ENCODE data around the gene AASDH.

Gene AASDH

GRCh38 chr4:56316011-56316650, 71.2 kb downstream of the AASDH start:
- H3K27me3 ChIP-seq (ENCODE audit: insufficient read depth, poor library complexity, severe bottlenecking): no peaks in the 10 kb centered on the region
- no peaks in the 10 kb centered on the region for H3K4me1 ChIP-seq (ENCODE audit: insufficient read depth, poor library complexity, severe bottlenecking)
- no peaks in the 10 kb centered on the region for H3K9me3 ChIP-seq (ENCODE audit: severe bottlenecking)
- no peak for ATAC-seq (ENCODE audit: low read depth)
- H3K36me3 ChIP-seq (ENCODE audit: low read depth): no peaks in the 10 kb centered on the region
- DNase-seq (ENCODE audit: low spot score): no peak
- TF ChIP-seq CTCF (IDR thresholded peaks at IDR 0.05; ENCODE audit: poor library complexity, severe bottlenecking): no peak
- no peak overlapping the region for H3K4me3 ChIP-seq (ENCODE audit: severe bottlenecking)
- no peak overlapping the region for H3K27ac ChIP-seq (ENCODE audit: poor library complexity, severe bottlenecking)

GRCh38 chr4:56315543-56315942, 71.7 kb downstream of the AASDH start:
- TF ChIP-seq CTCF (IDR thresholded peaks at IDR 0.05; ENCODE audit: poor library complexity, severe bottlenecking): no peak
- no peak overlapping the region for H3K4me3 ChIP-seq (ENCODE audit: severe bottlenecking)
- no peaks in the 10 kb centered on the region for H3K4me1 ChIP-seq (ENCODE audit: insufficient read depth, poor library complexity, severe bottlenecking)
- H3K27me3 ChIP-seq (ENCODE audit: insufficient read depth, poor library complexity, severe bottlenecking): no peaks in the 10 kb centered on the region
- DNase-seq (ENCODE audit: low spot score) (no peak), ATAC-seq (ENCODE audit: low read depth) (no peak)
- H3K27ac ChIP-seq (ENCODE audit: poor library complexity, severe bottlenecking): no peak overlapping the region
- no peaks in the 10 kb centered on the region for H3K9me3 ChIP-seq (ENCODE audit: severe bottlenecking)
- no peaks in the 10 kb centered on the region for H3K36me3 ChIP-seq (ENCODE audit: low read depth)

DNA sequence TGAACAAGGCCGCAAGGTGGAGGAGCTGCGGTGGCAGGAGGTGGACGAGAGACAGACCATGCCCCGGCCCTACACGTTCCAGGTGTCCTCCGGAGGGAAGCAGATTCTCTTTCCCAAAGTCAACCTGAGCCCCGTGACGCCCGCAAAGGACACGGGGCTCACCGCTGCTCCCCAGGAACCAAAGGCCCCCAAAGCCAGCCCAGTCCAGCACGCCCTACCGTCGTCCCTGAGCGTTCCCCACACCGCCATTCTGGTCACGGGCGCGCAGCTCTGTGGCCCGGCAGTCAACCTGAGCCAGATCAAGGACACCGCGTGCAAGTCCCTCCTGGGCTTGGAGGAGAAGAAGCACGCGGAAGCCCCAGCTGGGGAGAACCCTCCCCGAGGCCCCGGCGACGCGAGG, 72.2 kb downstream of the AASDH start:
- H3K27ac ChIP-seq (ENCODE audit: poor library complexity, severe bottlenecking): no peak overlapping the region
- no peaks in the 10 kb centered on the region for H3K4me1 ChIP-seq (ENCODE audit: insufficient read depth, poor library complexity, severe bottlenecking)
- DNase-seq (ENCODE audit: low spot score) (no peak), ATAC-seq (ENCODE audit: low read depth) (no peak)
- H3K4me3 ChIP-seq (ENCODE audit: severe bottlenecking): no peak overlapping the region
- no peaks in the 10 kb centered on the region for H3K27me3 ChIP-seq (ENCODE audit: insufficient read depth, poor library complexity, severe bottlenecking)
- no peaks in the 10 kb centered on the region for H3K9me3 ChIP-seq (ENCODE audit: severe bottlenecking)
- H3K36me3 ChIP-seq (ENCODE audit: low read depth): no peaks in the 10 kb centered on the region
- no peak for TF ChIP-seq CTCF (IDR thresholded peaks at IDR 0.05; ENCODE audit: poor library complexity, severe bottlenecking)

- DNase-seq (ENCODE audit: low spot score): no peak
- no peak for TF ChIP-seq CTCF (IDR thresholded peaks at IDR 0.05; ENCODE audit: poor library complexity, severe bottlenecking)
- Histone ChIP-seq H3K4me1 (ENCODE audit: insufficient read depth, poor library complexity, severe bottlenecking) (no peaks in the 10 kb centered on the region), H3K27ac (ENCODE audit: poor library complexity, severe bottlenecking) (no peak overlapping the region), H3K27me3 (ENCODE audit: insufficient read depth, poor library complexity, severe bottlenecking) (no peaks in the 10 kb centered on the region), H3K36me3 (ENCODE audit: low read depth) (no peaks in the 10 kb centered on the region), H3K4me3 (ENCODE audit: severe bottlenecking) (no peak overlapping the region), H3K9me3 (ENCODE audit: severe bottlenecking) (no peaks in the 10 kb centered on the region)
- ATAC-seq (ENCODE audit: low read depth): no peak
These were observed 72.9 kb downstream of the AASDH start for GRCh38 chr4:56314207-56314915.

DNA sequence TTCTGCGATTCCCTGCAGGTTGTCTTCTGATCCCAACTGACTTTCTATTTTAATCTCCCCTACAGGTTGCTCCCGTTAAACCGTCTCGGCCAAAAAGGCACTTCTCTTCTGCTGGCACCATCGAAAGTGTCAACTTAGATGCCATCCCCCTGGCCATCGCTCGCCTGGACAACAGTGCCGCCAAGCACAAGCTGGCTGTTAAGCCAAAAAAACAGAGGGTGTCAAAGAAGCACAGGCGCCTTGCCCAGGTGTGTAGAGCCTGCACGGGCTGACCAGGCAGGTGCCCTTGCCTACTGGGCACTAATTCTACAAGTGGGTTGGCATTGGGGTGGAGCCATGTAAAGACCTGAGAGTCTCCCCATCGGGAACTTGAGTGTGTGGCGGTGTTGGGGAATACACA, 74.2 kb downstream of the AASDH start:
- ATAC-seq (ENCODE audit: low read depth): no peak
- Histone ChIP-seq H3K9me3 (ENCODE audit: severe bottlenecking) (no peaks in the 10 kb centered on the region), H3K4me3 (ENCODE audit: severe bottlenecking) (no peak overlapping the region), H3K4me1 (ENCODE audit: insufficient read depth, poor library complexity, severe bottlenecking) (no peaks in the 10 kb centered on the region), H3K27ac (ENCODE audit: poor library complexity, severe bottlenecking) (no peak overlapping the region), H3K27me3 (ENCODE audit: insufficient read depth, poor library complexity, severe bottlenecking) (no peaks in the 10 kb centered on the region), H3K36me3 (ENCODE audit: low read depth) (no peaks in the 10 kb centered on the region)
- no peak for DNase-seq (ENCODE audit: low spot score)
- TF ChIP-seq CTCF (IDR thresholded peaks at IDR 0.05; ENCODE audit: poor library complexity, severe bottlenecking): no peak

Measured in RWPE2 (cell line).